K562 (cell line): ENCODE data around the gene ATP9A. TPM values are rescaled to one million over a fixed set of nuclear protein-coding genes. Genes with fewer than 3 reads are reported as not detected.

Source experiments
- ATAC-seq: fragments of 200-7000 bp; cut with Tn5 transposase; 3 replicates; pipeline ENCODE4 v1.9.1; 2020; ENCODE audit warnings: moderate library complexity
- BruUV-seq: library from RNA; stranded (reverse); fragments of 400-500 nt; replicated peaks from 2 replicates; lab custom pipeline; 2021; lab: Mats Ljungman, UMichigan
- CTCF ChIA-PET: fragments of 300-600 bp; formaldehyde crosslinking; extraction: SDS; loops from one replicate; lab custom pipeline; 2021; ENCODE audit warnings: low intra/inter-chr PET ratio; lab: Yijun Ruan, JAX
- POLR2A ChIA-PET: fragments of 300-600, 350-650 bp; sonication (Branson Sonifier 250); formaldehyde crosslinking; extraction: SDS; loops from one replicate; lab custom pipeline; 2021; ENCODE audit warnings: antibody characterized with exemption, inconsistent platforms; lab: Yijun Ruan, JAX
- DNase-seq, 4 experiments: peaks; one replicate each; pipeline versions ENCODE4 v3.0.0 to v3.0.0-alpha.2; 2011 to 2018; ENCODE audit warnings: low spot score in 3 of 4, mixed read lengths in 3 of 4; ENCODE audit errors: extremely low read depth in 1 of 4
- FAIRE-seq: peaks from 2 replicates; lab custom pipeline; 2011; peaks lifted over from hg19 to GRCh38; lab: Jason Lieb, UNC
- H2AFZ ChIP-seq: 2 replicates; pipeline ENCODE4 v1.6.0; 2011; ENCODE audit warnings: low read depth, low read length, control low read depth, inconsistent platforms
- H3K27ac ChIP-seq: fragments of 200-600 bp; 3 replicates; pipeline ENCODE4 v1.8.0; 2011; ENCODE audit warnings: low read depth, mild to moderate bottlenecking, control low read depth, inconsistent platforms, low read length, moderate library complexity, mixed read lengths; ENCODE audit errors: extremely low read depth
- H3K27me3 ChIP-seq, 2 experiments: fragments of 300-600 bp in 1 of 2; 2 replicates in 1 of 2; 3 replicates in 1 of 2; pipeline versions ENCODE4 v1.6.0 to v1.8.0; 2011; ENCODE audit warnings: inconsistent platforms in 2 of 2, low read length in 2 of 2, mild to moderate bottlenecking in 1 of 2, mixed read lengths in 1 of 2, moderate library complexity in 1 of 2; ENCODE audit not compliant: control insufficient read depth in 2 of 2, insufficient read depth in 2 of 2
- H3K36me3 ChIP-seq: fragments of 300-600 bp; 3 replicates; pipeline ENCODE4 v1.8.0; 2011; ENCODE audit warnings: mild to moderate bottlenecking, low read length, inconsistent platforms; ENCODE audit not compliant: control insufficient read depth, insufficient read depth
- H3K4me1 ChIP-seq, 2 experiments: fragments of 200-600 bp in 1 of 2; replicated peaks in 1 of 2; 2 replicates in 1 of 2; 3 replicates in 1 of 2; pipeline versions ENCODE4 v1.5.1 to v1.8.0; 2011; ENCODE audit warnings: inconsistent platforms in 2 of 2, low read length in 2 of 2, mild to moderate bottlenecking in 1 of 2, mixed read lengths in 1 of 2, moderate library complexity in 1 of 2; ENCODE audit not compliant: control insufficient read depth in 2 of 2, insufficient read depth in 2 of 2
- H3K4me2 ChIP-seq: 2 replicates; pipeline ENCODE4 v1.6.1; 2011; ENCODE audit warnings: low read length, control low read depth, inconsistent platforms, mixed read lengths; ENCODE audit not compliant: insufficient read depth
- H3K4me3 ChIP-seq: fragments of 200-600 bp; sonication (generic), shearing (Covaris generic); 2 replicates; pipeline ENCODE4 v1.5.1; 2016; ENCODE audit warnings: control low read depth, inconsistent platforms
- H3K79me2 ChIP-seq: fragments of 200-600 bp; 3 replicates; pipeline ENCODE4 v1.8.0; 2011; ENCODE audit warnings: low read length, inconsistent platforms; ENCODE audit not compliant: control insufficient read depth, insufficient read depth
- H3K9ac ChIP-seq, 2 experiments: 2 replicates each; pipeline versions ENCODE4 v1.6.0 to v1.6.1; 2011; ENCODE audit warnings: low read depth in 2 of 2, low read length in 2 of 2, control low read depth in 1 of 2, inconsistent platforms in 1 of 2, mild to moderate bottlenecking in 1 of 2, mixed read lengths in 1 of 2; ENCODE audit not compliant: insufficient read depth in 1 of 2
- H3K9me1 ChIP-seq: one replicate; pipeline ENCODE4 v1.6.0; 2011; ENCODE audit warnings: inconsistent platforms, mild to moderate bottlenecking, low read length, moderate library complexity; ENCODE audit not compliant: control insufficient read depth, insufficient read depth
- H3K9me3 ChIP-seq: replicated peaks from 2 replicates; pipeline ENCODE4 v1.5.1; 2011; ENCODE audit warnings: low read depth, low read length, inconsistent platforms; ENCODE audit not compliant: control insufficient read depth, insufficient read depth
- H4K20me1 ChIP-seq: replicated peaks from 2 replicates; pipeline ENCODE4 v1.6.1; 2011; ENCODE audit warnings: low read length, inconsistent platforms, mixed read lengths; ENCODE audit not compliant: control insufficient read depth, insufficient read depth
- CBFA2T3 ChIP-seq: fragments of 450-650 bp; IDR thresholded peaks from 2 replicates; pipeline ENCODE4 v1.6.1; 2017
- ZNF354B ChIP-seq: fragments of 250-450 bp; sonication (Bioruptor Pico); IDR thresholded peaks from 2 replicates; pipeline ENCODE4 v1.4.0; 2020
- ZNF75A ChIP-seq: fragments of 450-650 bp; formaldehyde crosslinking; IDR thresholded peaks from 2 replicates; pipeline ENCODE4 v1.4.0; 2020; ENCODE audit warnings: mild to moderate bottlenecking
- WGBS: fragments of 100-300 bp; shearing (Covaris generic); methylation state at CpG from one replicate; pipeline ENCODE4 v1.1.6; 2016; ENCODE audit warnings: low coverage, mixed read lengths; ENCODE audit not compliant: insufficient coverage; ENCODE audit errors: missing lambda C conversion rate; 5-methylcytosine and 5-hydroxymethylcytosine counted together
- in situ Hi-C: fragments of 300-500 bp; cut with MboI; formaldehyde crosslinking; loops from 4 replicates; pipeline ENCODE4 v1.15.0; 2018; ENCODE audit warnings: inconsistent platforms, mixed read lengths
- intact Hi-C: fragments of 100-400 bp; cut with micrococcal nuclease; formaldehyde crosslinking; loops from 2 replicates; pipeline ENCODE4 v1.14.2; 2022
- polyA plus RNA-seq, 8 experiments: library from polyadenylated mRNA; depleted of rRNA in 4 of 8; stranded (reverse) in 5 of 8; unstranded in 3 of 8; fragments of >200 nt; fragmentation: Nextera tagmentation in 2 of 8; fragmentation: Illumina TruSeq in 1 of 8; extraction: Ambion mirVana in 2 of 8; extraction: Trizol in 1 of 8; gene quantifications; 2 replicates each; pipeline versions ENCODE4 v1.2.1 to v1.2.3, GENCODE V29; 2011 to 2014; ENCODE audit warnings: inconsistent platforms in 1 of 8, missing spikeins in 1 of 8
- total RNA-seq, 7 experiments: library from RNA; depleted of rRNA in 6 of 7; stranded (reverse); fragments of >200 nt in 6 of 7; fragmentation: Illumina TruSeq in 2 of 7; extraction: Trizol in 2 of 7; gene quantifications; 2 replicates each; pipeline versions ENCODE4 v1.2.1 to v1.2.3, GENCODE V29; 2011 to 2021; ENCODE audit warnings: low replicate concordance in 1 of 7
- TF ChIP-seq, protein P1 (sequence below): fragments of 250-450 bp; sonication (Bioruptor Pico); IDR thresholded peaks from 2 replicates; pipeline ENCODE4 v1.5.1; 2021; ENCODE audit warnings: mild to moderate bottlenecking

ATP9A gene
- total and polyA plus RNA-seq, 9 of the 15 experiments (the other 6 are each of a cell fraction or from before 2014, with no cell fraction given), result 0.18 to 0.62 (median 0.29) TPM

- FAIRE-seq (no peak), DNase-seq (no peak), ATAC-seq (no peak)
- BruUV-seq, result no TSS peak
- intact Hi-C loops, result loop anchor here (5.0 kb wide), 1 partner anchor 67 kb away; no protein-coding TSS in a partner anchor
- no peaks in the 10 kb centered on the region for H3K9me1 ChIP-seq
- TF ChIP-seq, protein P1, sequence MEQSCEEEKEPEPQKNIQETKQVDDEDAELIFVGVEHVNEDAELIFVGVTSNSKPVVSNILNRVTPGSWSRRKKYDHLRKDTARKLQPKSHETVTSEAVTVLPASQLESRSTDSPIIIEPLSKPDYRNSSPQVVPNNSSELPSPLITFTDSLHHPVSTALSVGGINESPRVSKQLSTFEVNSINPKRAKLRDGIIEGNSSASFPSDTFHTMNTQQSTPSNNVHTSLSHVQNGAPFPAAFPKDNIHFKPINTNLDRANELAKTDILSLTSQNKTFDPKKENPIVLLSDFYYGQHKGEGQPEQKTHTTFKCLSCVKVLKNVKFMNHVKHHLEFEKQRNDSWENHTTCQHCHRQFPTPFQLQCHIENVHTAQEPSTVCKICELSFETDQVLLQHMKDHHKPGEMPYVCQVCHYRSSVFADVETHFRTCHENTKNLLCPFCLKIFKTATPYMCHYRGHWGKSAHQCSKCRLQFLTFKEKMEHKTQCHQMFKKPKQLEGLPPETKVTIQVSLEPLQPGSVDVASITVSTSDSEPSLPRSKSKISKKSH, result no peak
- POLR2A ChIA-PET, result interaction anchor here (1.3 kb wide), 1 partner anchor 18 kb away, joined by 3 read pairs; no protein-coding TSS in a partner anchor
- 13% methylated on average over 5 of the region's 5 CpGs for WGBS
- CTCF ChIA-PET, result no interaction called here
- H3K4me2 ChIP-seq, result no peak overlapping the region
- H3K36me3 ChIP-seq, result no peaks in the 10 kb centered on the region
- H3K79me2 ChIP-seq, result no peaks in the 10 kb centered on the region
- H2AFZ ChIP-seq, result no peak overlapping the region
- peaks cover 0 to 19% of the 10 kb centered on the region in 2 experiments; a peak in 4 of 5 replicates for H3K4me1 ChIP-seq
- no peak overlapping the region for H3K9ac ChIP-seq
- no peak overlapping the region for H3K27ac ChIP-seq
- H3K27me3 ChIP-seq, result peaks cover 7 to 28% of the 10 kb centered on the region in 2 experiments; a peak in 4 of 5 replicates
- H3K4me3 ChIP-seq, result no peak overlapping the region
- in situ Hi-C loops, result no loop called here
- H3K9me3 ChIP-seq, result no peaks in the 10 kb centered on the region
- H4K20me1 ChIP-seq, result no peaks in the 10 kb centered on the region; the same call in 1 of the 2 replicates
These were observed 133.3 kb downstream of the ATP9A start for GRCh38 chr20:51634877-51635276.

DNA sequence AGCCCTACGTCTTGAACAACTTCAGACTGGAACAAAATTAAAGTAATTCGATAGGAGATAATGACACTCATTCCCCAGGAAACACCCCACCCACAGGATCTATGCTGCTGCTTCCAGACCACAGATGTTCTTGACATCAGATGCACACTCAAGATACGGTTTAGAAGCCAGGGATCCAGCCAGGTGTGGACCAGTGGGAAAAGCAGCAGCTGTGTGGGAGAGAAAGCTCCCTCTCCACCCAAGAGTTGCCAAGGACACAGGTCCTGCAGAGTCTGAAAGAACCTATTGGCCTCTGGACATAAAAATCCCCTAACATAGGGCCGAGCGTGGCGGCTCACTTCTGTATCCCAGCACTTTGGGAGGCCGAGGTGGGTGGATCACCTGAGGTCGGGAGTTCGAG, 133.9 kb downstream of the ATP9A start:
- intact Hi-C loops, result no loop called here

More for the DNA sequence above, 133.9 kb downstream of the ATP9A start:
- Histone ChIP-seq H3K9me1 (no peaks in the 10 kb centered on the region), H3K9ac (no peak overlapping the region), H3K27me3 (peaks cover 7 to 31% of the 10 kb centered on the region in 2 experiments; a peak in 4 of 5 replicates), H3K79me2 (no peaks in the 10 kb centered on the region), H2AFZ (no peak overlapping the region), H3K4me3 (no peak overlapping the region), H3K4me2 (no peak overlapping the region)
- ChIA-PET POLR2A (interaction anchor here (1.3 kb wide), 1 partner anchor 19 kb away, joined by 3 read pairs; no protein-coding TSS in a partner anchor), CTCF (no interaction called here)
- peak in 2 of 4 experiments; percentile 28 to 29 for DNase-seq
- in situ Hi-C loops, result no loop called here
- BruUV-seq, result no TSS peak
- ATAC-seq, result no peak
- 5% methylated on average over 9 of the region's 9 CpGs for WGBS
- no peak for FAIRE-seq
- TF ChIP-seq CBFA2T3, result 0 out of 2 replicates have a peak, but pooled peaks have one; percentile 5
- no peak for TF ChIP-seq ZNF354B (CRISPR knock-in tag)
- 0 out of 2 replicates have a peak, but pooled peaks have one; percentile 19 for TF ChIP-seq ZNF75A (CRISPR knock-in tag)
- TF ChIP-seq, all 486 proteins: peak for 2
- Histone ChIP-seq H3K36me3 (no peaks in the 10 kb centered on the region), H3K27ac (no peak overlapping the region), H4K20me1 (no peaks in the 10 kb centered on the region; the same call in 1 of the 2 replicates), H3K9me3 (no peaks in the 10 kb centered on the region), H3K4me1 (peaks cover 0 to 21% of the 10 kb centered on the region in 2 experiments; a peak in 4 of 5 replicates)
